Heart left ventricle (tissue), 16 donors: ENCODE results near the gene LMAN1L. TPM values are rescaled to one million over a fixed set of nuclear protein-coding genes. Genes with fewer than 3 reads are reported as not detected.

Experiments used
- ATAC-seq, 4 donors: fragments of 200-7000 bp; cut with Tn5 transposase; one replicate each; pipeline ENCODE4 v1.9.1; 2020 to 2022; ENCODE audit warnings: moderate library complexity in 4 of 4, mild to moderate bottlenecking in 3 of 4, moderate number of reproducible peaks in 1 of 4
- DNase-seq, 5 donors: peaks; one replicate each; pipeline ENCODE4 v3.0.0-alpha.2; 2020
- H3K27ac ChIP-seq, 12 donors: fragments of 200-600 bp; sonication (generic) in 4 of 12; one replicate each; pipeline versions ENCODE4 v1.5.0 to v1.8.0; 2016 to 2022; ENCODE audit warnings: mild to moderate bottlenecking in 2 of 12
- H3K27me3 ChIP-seq, 9 donors: fragments of 200-600 bp; sonication (generic) in 2 of 9; one replicate each; pipeline versions ENCODE4 v1.5.1 to v1.8.0; 2016 to 2022; ENCODE audit warnings: mild to moderate bottlenecking in 3 of 9
- H3K36me3 ChIP-seq, 9 donors: fragments of 200-600 bp; sonication (generic) in 2 of 9; one replicate each; pipeline versions ENCODE4 v1.5.0 to v1.8.0; 2018 to 2022; ENCODE audit warnings: mild to moderate bottlenecking in 2 of 9
- H3K4me1 ChIP-seq, 12 donors: fragments of 200-600 bp; sonication (generic) in 4 of 12; one replicate each; pipeline versions ENCODE4 v1.5.0 to v1.8.0; 2016 to 2022; ENCODE audit warnings: mild to moderate bottlenecking in 3 of 12
- H3K4me3 ChIP-seq, 12 donors: fragments of 200-600 bp; sonication (generic) in 4 of 12; one replicate each; pipeline versions ENCODE4 v1.5.0 to v1.8.0; 2017 to 2022; ENCODE audit warnings: mild to moderate bottlenecking in 9 of 12, moderate library complexity in 4 of 12
- H3K9me3 ChIP-seq, 12 donors: fragments of 200-600 bp; sonication (generic) in 4 of 12; one replicate each; pipeline versions ENCODE4 v1.5.0 to v1.8.0; 2016 to 2022; ENCODE audit warnings: mild to moderate bottlenecking in 1 of 12
- POLR2A ChIP-seq, 2 donors: fragments of 450-650 bp; IDR thresholded peaks; one replicate each; pipeline ENCODE4 v1.6.1; 2017; ENCODE audit warnings: antibody characterized with exemption in 2 of 2, mild to moderate bottlenecking in 2 of 2, moderate library complexity in 2 of 2
- WGBS, 4 donors: extraction: QIAGEN DNeasy Blood & Tissue Kit in 2 of 4; methylation state at CpG; one replicate each; pipeline versions ENCODE4 v1.1.5 to v1.1.7; 2013 to 2018; 5-methylcytosine and 5-hydroxymethylcytosine counted together
- intact Hi-C, 10 donors: fragments of 100-400 bp; cut with DNase I; formaldehyde crosslinking; loops; one replicate each; pipeline versions ENCODE4 v1.11.1 to v1.14.2; 2022
- polyA plus RNA-seq, 2 donors: library from polyadenylated mRNA; stranded (reverse); fragments of 200-250 nt; gene quantifications; one replicate each; pipeline ENCODE4 v1.2.3, GENCODE V29; 2013
- total RNA-seq, 9 donors: library from RNA; depleted of rRNA in 2 of 9; stranded (reverse); fragments of >200 nt in 2 of 9; fragmentation: NEBNext Ultra II Directional in 3 of 9; extraction: Animal tissue kit (Norgen Biotek cat#: 25700) in 3 of 9; gene quantifications; one replicate each; pipeline versions ENCODE4 v1.1.0 to v1.2.4, GENCODE V29; 2016 to 2023
- TF ChIP-seq, protein P1 (sequence below), 12 donors: fragments of 200-600 bp; sonication (generic) in 4 of 12; IDR thresholded peaks; one replicate each; pipeline versions ENCODE4 v1.5.0 to v1.8.0; 2018 to 2022; ENCODE audit warnings: antibody characterized with exemption in 12 of 12, mild to moderate bottlenecking in 5 of 12
- donor health status: ischemic (EF 13 %, LVEDD 7.1; RV severe dilation, severe dysfunction).
- donor health status: healthy with polysubstance abuse.
- donor health status: DM: no; HTN: yes; CAD: no.
- donor health status: DM: no; HTN: no; CAD: no.
- donor health status: ischemic (EF 25% LVEDD 6.9; RV normal size, moderate dysfunction).
- donor health status: ischemic (EF 25% LVEDD 5.7; RV mildly dilated, moderate dysfunction).
- donor health status: healthy.
- donor health status: DM: yes; HTN: yes; CAD: no.
- donor health status: ischemic (EF 35%, LVEDD 5.7; RV mildly dilated, moderate dysfunction).
- donor health status: nonischemic (EF 11% LVEDD 7.7; RV severe dilation, severe dysfunction).
- donor health status: DM: yes; HTN: yes; CAD: no.
- donor health status: PGD.
- donor health status: ischemic (EF 29% LVEDD 5.4; RV normal size, mild dysfunction).
- donor health status: nonischemic (EF 23%, LVEDD 6.1; RV moderate dilation, normal function).

LMAN1L gene
- total and polyA plus RNA-seq, 11 donors, result 0.19 to 16.3 (median 6.8) TPM; not detected in 1

- peak in 2 of 4 donors; percentile 12 to 17 for ATAC-seq
- WGBS, 4 donors, result 5 to 13% (median 10%) methylated on average over 12 to 13 of the region's 13 CpGs
- Histone ChIP-seq H3K4me1 (peaks cover 46 to 90% (median 68%) of the 10 kb centered on the region in 12 donors), H3K4me3 (peak overlapping the region; percentile 70 to 98 (median 82)), H3K36me3 (peaks cover 0 to 3% (median 0%) of the 10 kb centered on the region in 9 donors), H3K27me3 (no peaks in the 10 kb centered on the region), H3K9me3 (no peaks in the 10 kb centered on the region), H3K27ac (peak overlapping the region; percentile 82 to 98 (median 91))
- intact Hi-C loops, result loop anchor here in 4 of 10 donors (5.0 kb wide), 3 partner anchors 54 to 154 kb away; partner anchors contain the start of gene COX5A (in 1 of the 4)
- no peak for TF ChIP-seq POLR2A (IDR thresholded peaks at IDR 0.05)
- TF ChIP-seq, protein P1, sequence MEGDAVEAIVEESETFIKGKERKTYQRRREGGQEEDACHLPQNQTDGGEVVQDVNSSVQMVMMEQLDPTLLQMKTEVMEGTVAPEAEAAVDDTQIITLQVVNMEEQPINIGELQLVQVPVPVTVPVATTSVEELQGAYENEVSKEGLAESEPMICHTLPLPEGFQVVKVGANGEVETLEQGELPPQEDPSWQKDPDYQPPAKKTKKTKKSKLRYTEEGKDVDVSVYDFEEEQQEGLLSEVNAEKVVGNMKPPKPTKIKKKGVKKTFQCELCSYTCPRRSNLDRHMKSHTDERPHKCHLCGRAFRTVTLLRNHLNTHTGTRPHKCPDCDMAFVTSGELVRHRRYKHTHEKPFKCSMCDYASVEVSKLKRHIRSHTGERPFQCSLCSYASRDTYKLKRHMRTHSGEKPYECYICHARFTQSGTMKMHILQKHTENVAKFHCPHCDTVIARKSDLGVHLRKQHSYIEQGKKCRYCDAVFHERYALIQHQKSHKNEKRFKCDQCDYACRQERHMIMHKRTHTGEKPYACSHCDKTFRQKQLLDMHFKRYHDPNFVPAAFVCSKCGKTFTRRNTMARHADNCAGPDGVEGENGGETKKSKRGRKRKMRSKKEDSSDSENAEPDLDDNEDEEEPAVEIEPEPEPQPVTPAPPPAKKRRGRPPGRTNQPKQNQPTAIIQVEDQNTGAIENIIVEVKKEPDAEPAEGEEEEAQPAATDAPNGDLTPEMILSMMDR (IDR thresholded peaks at IDR 0.05), result no peak
- DNase-seq, result peak in 2 of 5 donors; percentile 56 to 68
These were observed 29.4 kb upstream of the LMAN1L start for GRCh38 chr15:74783072-74783807.

GRCh38 chr15:74783808-74784175 lies 28.8 kb upstream of the LMAN1L start:
- no peaks in the 10 kb centered on the region for H3K9me3 ChIP-seq
- peaks cover 0 to 3% (median 0%) of the 10 kb centered on the region in 9 donors for H3K36me3 ChIP-seq
- peaks cover 49 to 90% (median 73%) of the 10 kb centered on the region in 12 donors for H3K4me1 ChIP-seq
- 6 to 21% (median 17%) methylated on average over 2 to 3 of the region's 3 CpGs for WGBS, 4 donors
- H3K27ac ChIP-seq, result peak overlapping the region in 11 of 12 donors; percentile 82 to 98 (median 90)
- DNase-seq (peak in 1 of 5 donors; percentile 47), ATAC-seq (no peak)
- no peaks in the 10 kb centered on the region for H3K27me3 ChIP-seq
- intact Hi-C loops, result loop anchor here in 4 of 10 donors (5.0 kb wide), 3 partner anchors 54 to 154 kb away; partner anchors contain the start of gene COX5A (in 1 of the 4)
- TF ChIP-seq, protein P1 (IDR thresholded peaks at IDR 0.05), result no peak
- no peak for TF ChIP-seq POLR2A (IDR thresholded peaks at IDR 0.05)
- peak overlapping the region in 9 of 12 donors; percentile 70 to 98 (median 84) for H3K4me3 ChIP-seq

- TF ChIP-seq, protein P1 (IDR thresholded peaks at IDR 0.05), result no peak
- no peak for TF ChIP-seq POLR2A (IDR thresholded peaks at IDR 0.05)
- ATAC-seq, result no peak
- peak overlapping the region; percentile 49 to 98 (median 89) for H3K27ac ChIP-seq
- no peaks in the 10 kb centered on the region for H3K27me3 ChIP-seq
- peaks cover 0 to 3% (median 0%) of the 10 kb centered on the region in 9 donors for H3K36me3 ChIP-seq
- H3K4me1 ChIP-seq, result peaks cover 49 to 91% (median 81%) of the 10 kb centered on the region in 12 donors
- no peak for DNase-seq
- WGBS, 4 donors, result 63 to 71% (median 67%) methylated on average over 8 of the region's 8 CpGs
- H3K9me3 ChIP-seq, result no peaks in the 10 kb centered on the region
- H3K4me3 ChIP-seq, result peak overlapping the region in 7 of 12 donors; percentile 7 to 98 (median 77)
- intact Hi-C loops, result loop anchor here in 4 of 10 donors (5.0 kb wide), 3 partner anchors 53 to 153 kb away; partner anchors contain the start of gene COX5A (in 1 of the 4)
These were observed 28.0 kb upstream of the LMAN1L start for GRCh38 chr15:74784426-74785193.
